Ammon's horn (tissue), 1 donor: ENCODE measurements around the gene VAPB.
A peak's percentile ranks its signal among the peaks of the same experiment; 100 is the strongest.

Experiments used
- DNase-seq: peaks from one replicate; pipeline ENCODE4 v3.0.0-alpha.2; 2016; ENCODE audit warnings: low spot score

The VAPB gene

DNA sequence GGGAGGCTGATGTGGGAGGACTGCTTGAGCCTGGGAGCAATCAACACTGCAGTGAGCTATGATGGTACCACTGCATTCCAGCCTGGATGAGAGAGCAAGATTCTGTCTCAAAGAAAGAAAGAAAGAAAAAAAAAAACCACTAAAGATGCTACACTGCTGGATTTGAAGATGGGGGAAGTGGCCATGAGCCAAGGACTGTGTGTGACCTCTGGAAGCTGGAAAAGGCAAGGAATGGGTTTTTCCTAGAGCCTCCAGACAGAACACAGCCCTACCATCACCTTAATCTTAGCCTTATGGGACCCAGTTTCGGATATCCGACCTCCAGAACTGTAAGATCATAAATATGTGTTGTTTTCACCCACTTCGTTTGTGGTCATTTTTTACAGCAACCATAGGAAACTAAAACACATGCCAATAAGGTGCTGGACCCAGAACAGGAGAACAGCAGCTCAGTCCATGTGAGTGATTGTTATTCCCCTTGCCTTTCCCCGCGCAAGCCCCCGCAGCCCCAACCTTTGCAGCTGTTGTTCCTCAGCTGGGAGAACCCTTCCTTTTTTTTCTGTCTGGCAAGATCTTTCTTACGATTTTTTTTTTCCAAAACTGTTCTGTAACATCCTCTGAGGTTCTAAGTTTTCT, 11.1 kb upstream of the VAPB start:
- DNase-seq = no peak

DNA sequence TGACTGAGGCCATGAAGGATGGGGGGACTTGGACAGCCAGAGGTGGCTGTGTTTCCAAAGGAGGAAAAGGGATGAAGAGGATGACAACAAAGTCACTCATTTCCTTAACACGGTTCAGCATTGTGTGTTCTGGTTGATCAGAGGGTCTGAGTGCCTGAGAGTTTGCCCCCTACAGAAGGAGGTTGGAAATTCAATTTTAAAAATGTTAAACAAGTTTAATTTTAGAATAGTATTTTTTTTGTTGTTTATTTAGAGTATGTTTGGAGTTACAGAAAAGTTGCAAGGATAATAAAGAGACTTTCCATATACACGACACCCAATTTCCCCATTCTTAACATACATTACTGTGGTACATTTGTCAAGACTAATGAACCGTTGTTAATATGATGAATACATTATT, 10.3 kb upstream of the VAPB start:
- no peak for DNase-seq

DNA sequence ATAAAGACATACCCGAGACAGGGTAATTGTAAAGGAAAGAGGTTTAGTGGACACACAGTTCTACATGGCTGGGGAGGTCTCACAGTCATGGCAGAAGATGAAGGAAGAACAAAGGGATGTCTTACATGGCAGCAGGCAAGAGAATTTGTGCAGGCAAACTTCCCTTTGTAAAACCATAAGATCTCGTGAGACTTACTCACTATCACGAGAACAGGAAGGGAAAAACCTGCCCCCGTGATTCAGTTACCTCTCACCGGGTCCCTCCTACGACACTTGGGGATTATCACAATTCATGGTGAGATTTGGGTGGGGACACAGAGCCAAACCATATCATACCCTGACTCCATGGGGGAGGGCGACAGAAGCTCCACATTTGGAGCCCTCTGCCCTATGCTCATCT, 7.4 kb upstream of the VAPB start:
- DNase-seq = no peak

- no peak for DNase-seq
Measured at GRCh38 chr20:58382096-58382495, 6.9 kb upstream of the VAPB start.

GRCh38 chr20:58384821-58385220, 4.2 kb upstream of the VAPB start:
- no peak for DNase-seq

DNA sequence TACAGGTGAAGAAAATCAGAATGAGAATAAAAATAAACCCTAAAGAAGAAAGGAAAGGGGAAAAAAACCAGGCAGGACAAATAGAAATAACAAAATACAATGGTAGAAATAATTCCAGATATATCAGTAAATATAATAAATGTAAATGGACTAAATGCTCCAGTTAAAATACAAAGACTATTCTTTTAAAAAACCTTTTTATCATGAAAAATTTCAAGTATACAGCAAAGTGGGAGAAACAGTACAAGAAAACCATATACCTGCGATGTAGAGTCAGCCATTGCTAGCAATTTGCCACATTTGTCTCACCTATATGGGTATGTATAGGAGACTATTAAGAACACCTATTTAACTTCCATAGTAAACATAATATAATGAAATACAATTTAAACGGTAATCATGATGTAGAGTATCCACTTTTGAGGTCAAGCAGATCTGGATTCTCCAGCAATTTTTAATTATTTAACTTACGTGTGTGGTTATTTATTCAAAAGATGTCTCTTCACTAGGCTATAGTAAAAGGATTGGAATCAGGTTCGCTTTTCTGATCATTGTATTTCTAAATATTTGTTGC, 914 bp upstream of the VAPB start:
- DNase-seq = no peak

GRCh38 chr20:58389324-58389967, 417 bp downstream of the VAPB start:
- peak; percentile 14 for DNase-seq

- DNase-seq = no peak
Measured at GRCh38 chr20:58389968-58390658, 1.1 kb downstream of the VAPB start.

DNA sequence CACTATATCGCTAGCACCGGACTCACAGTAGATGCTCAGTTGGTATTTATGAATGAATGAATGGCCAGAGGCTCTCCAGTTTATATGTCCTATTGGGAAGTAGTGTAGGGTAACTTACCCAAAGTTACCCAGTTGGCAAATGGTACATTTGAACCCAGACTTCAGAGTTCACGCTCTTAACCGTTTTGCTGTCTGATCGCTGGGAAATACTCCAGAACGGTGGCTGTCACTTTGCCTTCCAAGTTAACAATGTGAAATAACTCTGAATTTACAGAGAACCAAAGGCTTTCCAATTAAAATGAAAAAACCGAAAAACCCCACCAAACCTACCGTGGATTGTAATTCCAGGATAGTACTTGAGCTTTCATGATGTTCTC, 1.6 kb downstream of the VAPB start:
- no peak for DNase-seq

GRCh38 chr20:58392286-58392685, 3.3 kb downstream of the VAPB start:
- no peak for DNase-seq

GRCh38 chr20:58393299-58393698, 4.3 kb downstream of the VAPB start:
- no peak for DNase-seq

GRCh38 chr20:58394801-58395200, 5.8 kb downstream of the VAPB start:
- DNase-seq = no peak

DNA sequence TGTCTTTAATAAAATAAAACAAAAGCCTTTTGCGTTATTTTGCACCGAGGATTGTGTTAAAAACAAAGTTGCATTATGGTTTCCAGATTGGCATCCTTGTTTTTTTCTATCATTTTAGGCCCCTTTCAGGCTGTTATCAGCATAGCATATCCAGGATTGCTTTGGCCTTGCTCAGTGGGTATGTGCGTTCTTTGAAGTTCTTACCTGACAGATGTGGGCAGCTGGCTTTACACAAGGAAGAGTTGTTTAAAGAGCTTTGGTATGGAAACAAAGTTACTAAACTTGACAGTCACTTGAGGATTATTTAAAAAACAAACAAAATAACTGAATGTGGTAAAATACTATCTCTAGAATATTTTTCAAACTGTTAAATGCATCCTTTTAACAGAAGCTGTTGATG, 6.6 kb downstream of the VAPB start:
- no peak for DNase-seq

GRCh38 chr20:58397429-58397828, 8.4 kb downstream of the VAPB start:
- no peak for DNase-seq

GRCh38 chr20:58398254-58398653, 9.2 kb downstream of the VAPB start:
- no peak for DNase-seq

GRCh38 chr20:58399926-58400325, 10.9 kb downstream of the VAPB start:
- DNase-seq = no peak

- DNase-seq = no peak
Measured at GRCh38 chr20:58401162-58401561, 12.1 kb downstream of the VAPB start.

GRCh38 chr20:58402305-58402704, 13.3 kb downstream of the VAPB start:
- no peak for DNase-seq

GRCh38 chr20:58402827-58403226, 13.8 kb downstream of the VAPB start:
- DNase-seq = no peak

DNA sequence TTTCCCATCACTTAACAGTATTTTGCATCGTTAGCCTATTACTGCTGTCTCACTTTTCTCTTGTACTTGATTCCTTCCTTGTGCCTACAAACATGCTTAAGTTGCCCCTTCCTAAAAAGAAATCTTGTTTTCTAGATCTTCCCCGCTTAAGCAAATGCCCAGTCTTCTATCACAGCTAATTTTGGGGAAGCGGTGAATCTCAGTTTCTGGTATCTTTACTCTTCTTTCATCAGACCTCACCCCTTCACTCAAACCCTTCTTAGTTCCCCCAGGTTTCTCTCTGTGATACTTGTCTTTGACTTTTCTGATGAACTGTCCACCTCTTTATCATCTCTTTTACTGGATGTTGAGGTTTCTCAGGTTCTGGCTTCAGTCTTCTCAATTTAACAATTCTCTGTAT, 14.2 kb downstream of the VAPB start:
- no peak for DNase-seq

GRCh38 chr20:58405504-58406291, 16.7 kb downstream of the VAPB start:
- no peak for DNase-seq

GRCh38 chr20:58406422-58407001, 17.5 kb downstream of the VAPB start:
- DNase-seq = no peak
